Mammary epithelial cell (primary cell): ENCODE measurements around the gene CTBP2.

ENCODE experiments used
- CTCF ChIP-seq, 2 donors: IDR thresholded peaks in 1 of 2; conservative IDR thresholded peaks in 1 of 2; 2 replicates each; pipeline ENCODE4 v1.5.1; 2011 to 2012; ENCODE audit warnings: inconsistent platforms in 2 of 2, low read length in 2 of 2, mild to moderate bottlenecking in 2 of 2, control low read depth in 1 of 2, low read depth in 1 of 2; ENCODE audit not compliant: insufficient read depth in 1 of 2; ENCODE audit errors: extremely low read depth in 1 of 2
- EZH2 ChIP-seq: IDR thresholded peaks from 2 replicates; pipeline ENCODE4 v1.6.1; 2012; ENCODE audit warnings: low read length, inconsistent platforms, borderline replicate concordance

GRCh38 chr10:124953421-124953820 lies 206.9 kb downstream of the CTBP2 start:
- no peak for TF ChIP-seq CTCF (conservative IDR thresholded peaks at IDR 0.05 in 1 of 2, IDR thresholded peaks at IDR 0.05 in 1 of 2; ENCODE audit: extremely low read depth in 1 of 2, insufficient read depth in 1 of 2, low read depth in 1 of 2, low read length in 2 of 2)
- no peak for TF ChIP-seq EZH2
